Ramos (cell line): Measurements from ENCODE around the gene MCRIP1.
"Not testable (repeated sequence)": the region's sequence is repeated elsewhere in the genome, so short reads cannot be mapped to it uniquely, and the experiment has no call there.

Source experiments
- in situ Hi-C: fragments of 300-500 bp; cut with MboI; formaldehyde crosslinking; loops from one replicate; pipeline ENCODE4 v1.14.3; 2022; ENCODE audit warnings: low sequenced_read_pairs; ENCODE audit not compliant: unreplicated experiment

The MCRIP1 gene

GRCh38 chr17:81842725-81843504, 9.8 kb upstream of the MCRIP1 start:
- in situ Hi-C loops: no loop called here

- in situ Hi-C loops: no loop called here
Observed at GRCh38 chr17:81842378-81842724, 9.3 kb upstream of the MCRIP1 start.

- in situ Hi-C loops: no loop called here
Observed at GRCh38 chr17:81841866-81842265, 8.8 kb upstream of the MCRIP1 start.

- in situ Hi-C loops: no loop called here
Observed at GRCh38 chr17:81840826-81841778, 8.0 kb upstream of the MCRIP1 start.

- in situ Hi-C loops: not testable (repeated sequence)
Observed at GRCh38 chr17:81840059-81840458, 7.0 kb upstream of the MCRIP1 start.

- in situ Hi-C loops: no loop called here
Observed at GRCh38 chr17:81839301-81839700, 6.2 kb upstream of the MCRIP1 start.

- in situ Hi-C loops: no loop called here
Observed at GRCh38 chr17:81838753-81839255, 5.7 kb upstream of the MCRIP1 start.

- in situ Hi-C loops: no loop called here
Observed at GRCh38 chr17:81837641-81838040, 4.5 kb upstream of the MCRIP1 start.

GRCh38 chr17:81834831-81835267, 1.8 kb upstream of the MCRIP1 start, which contains the start of gene PPP1R27:
Gene PPP1R27, minus strand, starts transcription at chr17:81835050. Its CDS starts 97 bp downstream, at chr17:81834953.
- in situ Hi-C loops: no loop called here

GRCh38 chr17:81833921-81834830, 1.1 kb upstream of the MCRIP1 start:
- in situ Hi-C loops: no loop called here

- in situ Hi-C loops: no loop called here
Observed at GRCh38 chr17:81832608-81833159, 407 bp downstream of the MCRIP1 start.

GRCh38 chr17:81831957-81832607, 1.0 kb downstream of the MCRIP1 start:
- in situ Hi-C loops: no loop called here

- in situ Hi-C loops: no loop called here
Observed at GRCh38 chr17:81831563-81831956, 1.5 kb downstream of the MCRIP1 start.

- in situ Hi-C loops: no loop called here
Observed at GRCh38 chr17:81829858-81830257, 3.2 kb downstream of the MCRIP1 start.

GRCh38 chr17:81828656-81829055, 4.4 kb downstream of the MCRIP1 start:
- in situ Hi-C loops: no loop called here

GRCh38 chr17:81825841-81826466, 7.1 kb downstream of the MCRIP1 start:
- in situ Hi-C loops: no loop called here

- in situ Hi-C loops: no loop called here
Observed at GRCh38 chr17:81824595-81824994, 8.5 kb downstream of the MCRIP1 start.

- in situ Hi-C loops: no loop called here
Observed at GRCh38 chr17:81823820-81824550, 9.1 kb downstream of the MCRIP1 start.
